ENCODE measurements around the gene C3orf22. TPM values are rescaled to one million over a fixed set of nuclear protein-coding genes. Genes with fewer than 3 reads are reported as not detected.

The C3orf22 gene
- total RNA-seq, 1 donor from 2014 or later: not detected

DNA sequence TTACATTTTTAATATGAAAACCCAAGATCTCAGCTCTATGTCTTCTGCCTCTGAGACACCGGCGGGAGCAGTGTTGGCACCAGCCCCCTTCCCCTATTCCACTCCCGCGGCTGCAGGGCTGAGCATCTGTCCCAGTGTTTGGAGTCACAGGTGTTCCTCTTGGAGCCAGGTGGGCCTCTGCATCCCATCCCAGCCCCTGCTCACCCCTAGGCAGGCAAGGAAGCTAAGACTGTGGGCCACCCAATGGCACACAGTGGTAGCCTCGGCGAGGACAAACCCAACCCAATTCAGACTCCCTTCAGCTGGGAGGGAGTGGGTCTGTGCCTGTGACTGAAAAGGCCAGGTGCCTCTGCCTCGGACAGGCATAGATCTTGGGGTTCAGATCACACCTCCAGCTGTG is 31.7 kb downstream of the C3orf22 start:
- H3K27ac Mint-ChIP-seq (ENCODE audit: unreplicated experiment): no peak overlapping the region
- H3K4me3 Mint-ChIP-seq: no peak overlapping the region
- H3K27me3 Mint-ChIP-seq (ENCODE audit: low read depth): peaks cover 43% of the 10 kb centered on the region
- H3K36me3 Mint-ChIP-seq (ENCODE audit: low read depth): no peaks in the 10 kb centered on the region
- peaks cover 9% of the 10 kb centered on the region for H3K4me1 Mint-ChIP-seq
- DNase-seq (ENCODE audit: low read depth, low spot score): no peak
- H3K9me3 Mint-ChIP-seq: no peaks in the 10 kb centered on the region
- TF ChIP-seq, protein P1, sequence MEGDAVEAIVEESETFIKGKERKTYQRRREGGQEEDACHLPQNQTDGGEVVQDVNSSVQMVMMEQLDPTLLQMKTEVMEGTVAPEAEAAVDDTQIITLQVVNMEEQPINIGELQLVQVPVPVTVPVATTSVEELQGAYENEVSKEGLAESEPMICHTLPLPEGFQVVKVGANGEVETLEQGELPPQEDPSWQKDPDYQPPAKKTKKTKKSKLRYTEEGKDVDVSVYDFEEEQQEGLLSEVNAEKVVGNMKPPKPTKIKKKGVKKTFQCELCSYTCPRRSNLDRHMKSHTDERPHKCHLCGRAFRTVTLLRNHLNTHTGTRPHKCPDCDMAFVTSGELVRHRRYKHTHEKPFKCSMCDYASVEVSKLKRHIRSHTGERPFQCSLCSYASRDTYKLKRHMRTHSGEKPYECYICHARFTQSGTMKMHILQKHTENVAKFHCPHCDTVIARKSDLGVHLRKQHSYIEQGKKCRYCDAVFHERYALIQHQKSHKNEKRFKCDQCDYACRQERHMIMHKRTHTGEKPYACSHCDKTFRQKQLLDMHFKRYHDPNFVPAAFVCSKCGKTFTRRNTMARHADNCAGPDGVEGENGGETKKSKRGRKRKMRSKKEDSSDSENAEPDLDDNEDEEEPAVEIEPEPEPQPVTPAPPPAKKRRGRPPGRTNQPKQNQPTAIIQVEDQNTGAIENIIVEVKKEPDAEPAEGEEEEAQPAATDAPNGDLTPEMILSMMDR (conservative IDR thresholded peaks at IDR 0.05): no peak

DNA sequence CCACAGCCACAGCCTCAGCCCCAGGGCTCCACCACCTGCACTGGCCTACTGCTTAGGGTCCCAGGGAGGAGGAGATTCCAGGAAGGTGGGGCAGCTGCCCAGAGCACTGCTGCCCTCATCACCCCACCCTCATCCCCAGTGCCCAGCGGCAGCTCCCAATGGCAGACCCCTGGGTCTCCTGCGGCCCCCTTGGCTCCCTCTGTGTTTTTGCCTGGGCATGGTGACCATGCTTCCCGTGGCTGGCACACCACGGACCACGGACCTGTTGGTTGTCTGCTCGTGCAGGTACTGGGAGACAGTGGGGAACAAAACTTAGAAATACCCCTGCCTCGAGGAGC is 32.1 kb downstream of the C3orf22 start:
- no peak for DNase-seq (ENCODE audit: low read depth, low spot score)
- no peaks in the 10 kb centered on the region for H3K9me3 Mint-ChIP-seq
- peaks cover 39% of the 10 kb centered on the region for H3K27me3 Mint-ChIP-seq (ENCODE audit: low read depth)

DNA sequence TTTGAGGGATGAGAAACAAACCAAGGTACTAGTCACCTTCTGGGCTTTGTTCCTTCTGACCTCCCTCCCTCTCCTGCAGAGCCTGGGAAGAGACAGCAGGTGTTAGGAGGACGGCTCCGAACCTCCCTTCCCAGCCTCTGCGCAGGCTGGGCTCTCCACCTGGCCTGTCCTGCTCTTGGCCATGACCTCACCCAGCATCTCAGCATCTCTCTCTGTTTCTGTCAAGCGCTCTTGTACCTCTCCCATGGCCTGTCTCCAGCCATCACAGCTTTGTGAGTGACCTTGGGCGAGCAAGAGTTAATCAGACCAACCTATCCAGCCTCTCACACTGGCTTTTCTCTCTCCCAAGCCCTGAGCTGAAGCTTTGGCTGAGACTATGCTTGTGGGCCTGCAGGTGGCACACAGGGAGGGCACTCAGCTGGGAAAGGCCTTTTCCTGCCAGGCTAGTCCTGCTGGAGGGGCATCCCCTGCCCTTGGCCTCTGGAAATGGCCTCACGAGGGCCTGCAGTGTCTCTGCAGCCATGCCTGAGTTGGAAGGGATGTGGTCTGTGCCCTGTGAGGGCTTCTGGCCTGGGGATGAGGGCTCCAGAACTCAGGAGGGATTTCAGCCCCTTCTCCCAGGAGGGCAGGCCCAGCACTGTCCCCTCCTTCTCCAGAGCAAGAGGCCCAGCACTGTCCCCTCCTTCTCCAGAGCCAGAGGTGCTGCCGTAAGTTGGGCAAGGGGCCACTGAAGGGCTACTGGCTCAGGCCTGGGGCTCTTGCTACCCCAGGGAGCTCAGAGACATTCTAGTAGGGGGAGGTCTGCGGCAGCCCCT is 32.7 kb downstream of the C3orf22 start:
- TF ChIP-seq, protein P1 (conservative IDR thresholded peaks at IDR 0.05): no peak
- Mint-ChIP-seq H3K4me1 (peaks cover 9% of the 10 kb centered on the region), H3K27me3 (ENCODE audit: low read depth) (peaks cover 39% of the 10 kb centered on the region), H3K4me3 (no peak overlapping the region), H3K9me3 (no peaks in the 10 kb centered on the region), H3K36me3 (ENCODE audit: low read depth) (no peaks in the 10 kb centered on the region), H3K27ac (ENCODE audit: unreplicated experiment) (no peak overlapping the region)
- DNase-seq (ENCODE audit: low read depth, low spot score): no peak

More for the DNA sequence above, 32.1 kb downstream of the C3orf22 start:
- TF ChIP-seq, protein P1 (conservative IDR thresholded peaks at IDR 0.05): no peak
- peaks cover 9% of the 10 kb centered on the region for H3K4me1 Mint-ChIP-seq
- no peaks in the 10 kb centered on the region for H3K36me3 Mint-ChIP-seq (ENCODE audit: low read depth)
- no peak overlapping the region for H3K4me3 Mint-ChIP-seq
- H3K27ac Mint-ChIP-seq (ENCODE audit: unreplicated experiment): no peak overlapping the region

DNA sequence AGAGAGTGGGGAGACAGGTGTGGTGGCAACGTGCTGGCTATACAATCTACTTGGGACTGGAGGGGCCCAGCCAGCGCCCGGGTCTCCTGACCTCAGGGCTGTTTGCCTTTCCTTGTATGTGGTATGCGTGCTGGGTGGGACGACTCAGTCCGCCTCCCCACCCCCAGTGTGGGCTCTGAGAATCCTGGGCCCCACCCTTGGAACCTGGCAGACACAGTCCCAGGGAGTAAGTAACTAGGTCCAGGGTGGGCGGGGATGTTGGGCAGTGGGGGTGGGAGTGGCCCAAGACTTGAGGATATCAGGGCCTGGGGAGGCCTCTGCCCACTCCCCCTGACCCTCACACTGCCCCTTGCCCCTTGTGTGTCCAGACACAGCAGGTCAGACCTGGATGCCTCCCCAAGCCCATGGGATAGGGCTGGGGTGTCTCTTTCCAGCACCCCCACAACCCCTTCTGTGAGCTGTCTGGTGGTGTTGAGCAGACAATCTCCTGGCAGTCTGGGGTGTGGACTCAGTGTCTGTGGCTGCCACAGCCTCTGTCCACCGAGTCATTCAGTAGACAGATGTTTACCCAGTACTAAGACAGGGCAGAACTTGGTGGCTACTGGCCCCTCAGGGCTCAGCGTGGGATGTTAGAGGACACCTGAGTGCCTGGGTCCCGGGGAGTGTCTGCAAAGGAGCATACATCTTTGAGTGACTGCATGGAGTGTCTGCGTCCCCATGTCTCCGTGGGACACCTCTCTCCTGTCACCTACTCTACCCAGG is 33.5 kb downstream of the C3orf22 start:
- Mint-ChIP-seq H3K4me1 (peaks cover 9% of the 10 kb centered on the region), H3K9me3 (no peaks in the 10 kb centered on the region), H3K4me3 (no peak overlapping the region), H3K27me3 (ENCODE audit: low read depth) (peaks cover 39% of the 10 kb centered on the region), H3K27ac (ENCODE audit: unreplicated experiment) (no peak overlapping the region), H3K36me3 (ENCODE audit: low read depth) (no peaks in the 10 kb centered on the region)
- no peak for DNase-seq (ENCODE audit: low read depth, low spot score)
- TF ChIP-seq, protein P1 (conservative IDR thresholded peaks at IDR 0.05): no peak

DNA sequence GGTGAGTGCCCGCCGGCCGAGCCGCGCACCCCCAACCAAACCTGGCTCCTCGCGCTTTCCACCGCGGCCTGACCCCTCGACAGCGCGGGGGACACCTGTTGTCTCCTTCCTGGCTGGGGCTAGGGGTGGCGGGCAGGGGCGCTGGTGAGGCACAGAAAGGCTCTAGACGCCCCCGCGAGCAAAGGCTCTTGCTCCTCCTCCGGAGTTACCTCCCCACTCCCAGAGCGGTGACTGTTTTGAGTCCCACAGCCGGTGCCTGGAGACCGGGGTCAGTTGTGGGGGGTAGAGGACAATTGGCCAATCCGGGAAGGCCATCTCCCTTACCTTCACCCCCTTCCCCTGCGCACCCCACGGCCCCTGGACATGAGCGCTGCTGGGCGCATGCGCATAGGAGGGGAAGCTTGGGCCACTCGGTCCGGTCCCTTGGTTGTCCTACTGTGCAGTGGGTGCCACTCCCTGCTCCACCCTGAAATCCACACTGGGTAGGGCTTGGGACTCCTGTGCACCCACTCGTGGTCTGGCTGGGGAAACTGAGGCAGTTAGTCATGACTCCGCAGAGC is 34.2 kb downstream of the C3orf22 start:
- H3K4me3 Mint-ChIP-seq: peak overlapping the region; percentile 68
- DNase-seq (ENCODE audit: low read depth, low spot score): no peak
- peaks cover 39% of the 10 kb centered on the region for H3K27me3 Mint-ChIP-seq (ENCODE audit: low read depth)

More for the DNA sequence above, 34.2 kb downstream of the C3orf22 start:
- Mint-ChIP-seq H3K27ac (ENCODE audit: unreplicated experiment) (no peak overlapping the region), H3K9me3 (no peaks in the 10 kb centered on the region), H3K36me3 (ENCODE audit: low read depth) (no peaks in the 10 kb centered on the region), H3K4me1 (peaks cover 9% of the 10 kb centered on the region)
- TF ChIP-seq, protein P1 (conservative IDR thresholded peaks at IDR 0.05): no peak
